ENCODE measurements around the gene PRDM12.

Gene PRDM12

GRCh38 chr9:130692321-130692720 is 27.9 kb downstream of the PRDM12 start:
- no peak for DNase-seq

DNA sequence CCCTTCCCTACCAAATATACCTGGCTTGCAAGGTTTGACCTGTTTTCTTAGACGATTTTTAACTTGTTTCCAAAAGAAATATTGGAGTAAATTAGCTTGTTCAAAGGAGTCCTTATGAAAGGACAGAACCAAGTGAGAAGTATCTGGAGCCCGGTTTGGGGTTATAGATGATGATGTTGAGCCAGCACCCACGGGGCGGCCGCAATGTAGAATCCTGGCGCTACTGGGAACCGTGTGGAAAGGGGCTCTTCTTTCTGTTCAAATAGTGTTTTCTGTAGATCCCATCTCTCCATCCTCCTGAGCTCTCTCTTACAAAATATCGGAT is 28.7 kb downstream of the PRDM12 start:
- DNase-seq: no peak

GRCh38 chr9:130693426-130694191 is 29.2 kb downstream of the PRDM12 start, which contains the start of gene EXOSC2:
TSS of gene EXOSC2 (plus strand) at chr9:130693780. CDS start at chr9:130693792, 12 bp downstream.
- peak; percentile 72 to 95 for DNase-seq

DNA sequence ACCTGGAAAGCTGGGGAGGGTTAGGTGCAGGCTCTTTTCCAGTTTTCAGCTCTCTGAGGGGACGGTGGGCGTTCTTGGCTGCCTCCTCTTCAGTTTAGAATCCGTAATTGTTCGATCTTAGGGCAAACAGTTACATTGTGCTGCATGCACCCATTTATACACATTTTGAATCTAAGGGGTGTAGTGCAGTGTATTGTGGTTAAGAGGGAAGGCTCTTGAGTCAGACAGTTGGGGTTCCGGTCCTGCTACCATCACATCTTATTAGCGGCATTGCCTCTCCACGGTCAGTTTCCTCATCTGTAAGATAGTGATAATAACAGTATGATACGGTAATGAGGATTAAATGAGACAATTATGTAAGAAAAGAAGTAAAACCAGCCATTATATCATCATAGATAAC is 29.8 kb downstream of the PRDM12 start:
- DNase-seq: no peak

GRCh38 chr9:130696139-130696650 is 31.8 kb downstream of the PRDM12 start:
- DNase-seq: no peak

GRCh38 chr9:130696996-130697395 is 32.6 kb downstream of the PRDM12 start:
- DNase-seq: no peak

- no peak for DNase-seq
Observed at GRCh38 chr9:130698514-130698913, 34.1 kb downstream of the PRDM12 start.

DNA sequence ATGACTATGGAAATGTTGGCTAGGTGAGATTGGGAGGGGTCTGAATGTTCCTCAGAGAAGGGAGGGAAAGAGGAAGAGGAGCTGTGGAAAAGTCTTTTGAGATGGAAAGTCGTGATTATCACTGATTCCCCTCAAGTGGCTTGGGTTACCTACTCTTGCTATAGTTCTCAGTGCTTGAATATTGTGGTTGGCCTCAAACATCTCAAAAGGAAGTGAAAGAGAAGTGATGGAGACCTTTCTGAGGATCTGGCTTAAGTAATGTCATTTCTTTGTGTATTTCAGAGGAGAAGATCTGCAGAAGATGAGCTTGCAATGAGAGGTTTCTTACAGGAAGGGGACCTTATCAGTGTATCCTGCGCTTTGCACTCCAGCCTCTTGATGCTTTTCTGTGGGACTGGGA is 34.7 kb downstream of the PRDM12 start:
- DNase-seq: no peak

GRCh38 chr9:130701059-130702022 is 36.9 kb downstream of the PRDM12 start:
- DNase-seq: peak; percentile 9 to 46

- DNase-seq: no peak
Observed at GRCh38 chr9:130703501-130703900, 39.1 kb downstream of the PRDM12 start.

DNA sequence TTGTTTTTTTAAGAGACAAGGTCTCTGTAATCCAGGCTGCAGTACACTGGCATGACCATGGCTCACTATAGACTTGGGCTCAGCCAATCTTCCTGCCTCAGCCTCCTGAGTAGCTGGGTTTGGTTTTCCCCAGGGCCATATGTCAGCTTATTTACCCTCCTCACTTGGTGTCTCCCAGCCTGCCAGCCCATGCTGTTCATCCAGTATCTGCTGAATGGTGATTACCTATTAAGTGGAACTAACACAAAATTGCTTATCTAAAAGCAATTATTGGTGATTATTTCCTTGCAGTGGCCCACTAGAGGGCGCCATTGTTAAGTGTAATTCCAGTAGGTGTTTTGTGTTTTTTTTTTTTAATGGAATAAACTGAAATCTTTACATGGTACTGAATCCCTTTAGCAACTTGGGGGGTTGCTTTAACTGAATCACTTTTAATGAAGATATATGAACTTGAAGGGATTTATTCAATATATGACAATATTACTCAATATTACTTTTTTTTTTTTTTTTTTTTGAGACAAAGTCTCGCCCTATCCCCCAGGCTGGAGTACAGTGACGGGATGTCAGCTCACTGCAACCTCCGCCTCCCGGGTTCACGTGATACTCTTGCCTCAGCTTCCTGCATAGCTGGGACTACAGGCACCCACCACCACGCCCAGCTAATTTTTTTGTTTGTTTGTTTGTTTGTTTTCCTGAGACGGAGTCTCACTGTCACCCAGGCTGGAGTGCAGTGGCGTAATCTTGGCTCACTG is 43.0 kb downstream of the PRDM12 start:
- peak; percentile 24 to 32 for DNase-seq

DNA sequence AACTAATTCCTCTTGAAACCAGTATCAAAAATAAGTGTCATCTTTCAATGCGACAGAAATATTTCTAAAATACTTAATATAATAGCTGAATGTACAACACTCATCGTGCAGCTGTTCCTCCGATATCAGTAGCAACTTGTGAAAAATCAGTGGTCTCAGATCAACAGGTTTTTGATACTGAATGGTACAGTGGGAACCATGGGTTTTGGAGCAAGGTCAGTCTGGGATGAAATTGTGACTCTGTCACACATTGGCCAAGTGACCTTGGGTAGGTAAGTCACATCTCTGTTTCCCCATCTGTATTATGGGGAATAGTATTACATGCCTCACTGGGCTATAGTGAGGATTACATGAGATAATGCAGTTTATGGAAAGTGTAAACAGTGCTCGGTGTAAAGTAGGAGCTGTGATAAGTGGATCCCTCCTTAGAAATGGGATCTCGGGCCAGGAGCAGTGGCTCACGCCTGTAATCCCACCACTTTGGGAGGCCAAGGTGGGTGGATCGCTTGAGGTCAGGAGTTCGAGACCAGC is 46.5 kb downstream of the PRDM12 start:
- DNase-seq: no peak

DNA sequence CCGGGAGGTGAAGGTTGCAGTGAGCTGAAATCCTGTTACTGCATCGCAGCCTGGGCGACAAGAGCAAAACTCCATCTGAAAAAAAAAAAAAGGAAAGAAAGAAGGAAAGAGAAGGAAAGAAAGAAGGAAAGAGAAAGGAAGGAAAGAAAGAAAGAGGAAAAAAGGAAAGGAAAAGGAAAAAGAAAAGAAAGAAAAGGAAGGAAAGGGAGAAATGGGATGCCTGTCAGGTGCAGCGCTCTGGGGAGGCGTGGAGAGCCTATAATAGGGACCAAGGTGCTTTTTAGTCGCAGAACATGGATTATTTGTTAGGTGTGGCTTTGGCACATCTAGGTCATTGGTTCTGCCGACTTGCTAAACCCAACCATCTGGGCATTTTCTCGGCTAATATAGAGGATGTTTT is 47.1 kb downstream of the PRDM12 start:
- no peak for DNase-seq

GRCh38 chr9:130712564-130713285 is 48.3 kb downstream of the PRDM12 start:
- DNase-seq: peak; percentile 90 to 95

GRCh38 chr9:130713286-130713960 is 49.0 kb downstream of the PRDM12 start:
- peak in 1 of 2 donors; percentile 16 for DNase-seq

- no peak for DNase-seq
Observed at GRCh38 chr9:130714586-130715110, 50.3 kb downstream of the PRDM12 start.

DNA sequence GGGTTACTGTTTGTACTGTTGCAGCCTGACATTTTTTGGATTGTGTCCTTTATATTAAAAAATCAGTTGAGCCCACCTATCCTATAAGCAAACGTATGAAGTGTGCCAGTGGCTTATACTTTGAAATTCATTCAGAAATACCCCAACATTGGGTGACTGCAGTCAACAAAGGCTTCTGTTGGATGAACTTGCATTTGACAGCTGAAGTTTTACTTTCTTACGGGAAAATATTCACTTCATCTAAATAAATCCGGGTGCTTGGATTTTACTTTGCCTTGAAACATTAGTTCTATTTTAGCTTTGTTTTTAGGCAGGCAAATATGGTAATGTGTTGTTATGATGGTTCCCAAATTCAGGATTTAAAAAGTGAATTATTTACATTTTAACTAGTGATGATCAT is 50.9 kb downstream of the PRDM12 start:
- DNase-seq: no peak

GRCh38 chr9:130718562-130718961 is 54.2 kb downstream of the PRDM12 start:
- DNase-seq: no peak

GRCh38 chr9:130720762-130721161 is 56.4 kb downstream of the PRDM12 start:
- no peak for DNase-seq

GRCh38 chr9:130728721-130729120 is 64.3 kb downstream of the PRDM12 start:
- DNase-seq: no peak

DNA sequence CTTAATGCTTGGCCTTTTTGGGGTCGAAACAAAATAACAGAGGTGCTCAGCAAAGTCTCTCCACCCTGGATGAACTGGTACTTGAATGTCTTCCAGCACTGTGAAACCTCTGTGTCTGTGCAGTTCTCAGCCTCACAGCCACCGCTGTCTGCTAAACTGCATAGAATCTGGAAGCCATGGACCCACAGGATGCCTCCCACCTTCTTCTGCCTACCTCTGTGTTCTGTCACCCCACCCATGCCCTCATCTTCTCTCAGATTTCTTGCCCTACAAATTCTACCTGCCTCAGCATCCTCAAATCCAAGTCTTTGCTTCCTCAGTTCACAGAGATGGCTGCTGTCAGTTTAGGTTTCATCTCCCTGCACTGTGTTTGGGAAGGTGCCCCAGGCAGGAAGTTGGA is 64.8 kb downstream of the PRDM12 start:
- no peak for DNase-seq

Data from bone marrow (tissue), 2 donors.